Measurements from ENCODE around the gene MAB21L4. TPM values are rescaled to one million over a fixed set of nuclear protein-coding genes. Genes with fewer than 3 reads are reported as not detected.

MAB21L4 gene
- total and polyA plus RNA-seq, 2 donors (not counting 3 experiments of a cell fraction or from before 2014, with no cell fraction given) = not detected

DNA sequence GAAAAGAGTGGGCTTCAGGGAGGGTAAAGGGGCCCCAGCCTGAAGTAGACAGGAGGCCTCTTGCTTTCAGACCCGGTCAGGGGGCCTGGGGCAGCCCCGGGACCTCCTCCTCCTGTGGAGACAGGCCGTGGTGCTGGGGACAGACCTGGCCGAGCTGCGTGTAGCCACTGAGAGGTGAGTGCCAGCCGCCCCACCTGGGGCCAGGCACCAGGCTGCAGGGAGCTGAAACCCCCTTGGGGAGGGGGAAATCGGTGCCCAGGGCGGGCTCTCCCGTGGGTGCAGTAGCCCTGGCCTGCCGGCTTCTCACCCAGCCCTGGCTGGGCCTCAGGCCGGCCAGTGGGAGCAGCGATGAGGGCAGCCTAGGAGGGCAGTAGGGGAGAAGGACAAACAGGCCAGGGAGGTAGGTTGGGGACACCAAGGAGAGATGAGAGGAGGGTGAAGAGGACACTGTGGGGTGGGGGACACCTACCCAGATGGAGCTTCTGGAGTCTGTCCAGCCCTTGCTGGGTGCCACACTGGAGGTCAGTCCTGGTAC, 34.2 kb upstream of the MAB21L4 start:
- Histone ChIP-seq H3K9me3 (replicated peaks; ENCODE audit: control insufficient read depth, insufficient read depth, low read length) (no peaks in the 10 kb centered on the region), H3K4me3 (replicated peaks in 1 of 3; ENCODE audit: insufficient read depth in 1 of 3, low read depth in 1 of 3, low read length in 3 of 3) (no peak overlapping the region), H4K20me1 (replicated peaks; ENCODE audit: control insufficient read depth, extremely low read depth, insufficient read depth, low read length) (no peaks in the 10 kb centered on the region), H3K4me2 (ENCODE audit: insufficient read depth, low read length) (no peak overlapping the region), H3K27me3 (ENCODE audit: control insufficient read depth in 2 of 2, insufficient read depth in 2 of 2, low read length in 2 of 2) (no peaks in the 10 kb centered on the region), H3K9ac (replicated peaks; ENCODE audit: extremely low read depth, insufficient read depth, low read length) (no peak overlapping the region), H3K79me2 (ENCODE audit: control insufficient read depth, insufficient read depth, low read length) (no peaks in the 10 kb centered on the region), H3K9me1 (replicated peaks; ENCODE audit: control insufficient read depth, extremely low read depth, insufficient read depth, low read length) (no peaks in the 10 kb centered on the region), H2AFZ (ENCODE audit: low read depth, low read length) (no peak overlapping the region), H3K4me1 (ENCODE audit: control insufficient read depth, extremely low read depth, insufficient read depth, low read length) (no peaks in the 10 kb centered on the region), H3K36me3 (ENCODE audit: control insufficient read depth in 2 of 2, extremely low read depth in 1 of 2, insufficient read depth in 2 of 2, low read length in 2 of 2) (no peaks in the 10 kb centered on the region), H3K27ac (ENCODE audit: insufficient read depth, low read depth, low read length) (no peak overlapping the region)
- CTCF ChIA-PET = interaction anchor here (1.5 kb wide), 1 partner anchor 59 kb away, joined by 3 read pairs; no protein-coding TSS in a partner anchor
- TF ChIP-seq, protein P1, sequence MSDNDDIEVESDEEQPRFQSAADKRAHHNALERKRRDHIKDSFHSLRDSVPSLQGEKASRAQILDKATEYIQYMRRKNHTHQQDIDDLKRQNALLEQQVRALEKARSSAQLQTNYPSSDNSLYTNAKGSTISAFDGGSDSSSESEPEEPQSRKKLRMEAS (IDR thresholded peaks at IDR 0.05; ENCODE audit: insufficient read depth, insufficient read length) = no peak
- TF ChIP-seq EZH2 (IDR thresholded peaks at IDR 0.05; ENCODE audit: borderline replicate concordance, low read depth, low read length, severe bottlenecking) (no peak), GATA2 (IDR thresholded peaks at IDR 0.05; ENCODE audit: insufficient read depth, insufficient read length, low read depth, low read length) (no peak), JUN (IDR thresholded peaks at IDR 0.05; ENCODE audit: borderline replicate concordance, insufficient read depth, insufficient read length, low read depth) (no peak), FOS (IDR thresholded peaks at IDR 0.05; ENCODE audit: borderline replicate concordance, insufficient read depth, low read length) (no peak), POLR2AphosphoS5 (IDR thresholded peaks at IDR 0.05; ENCODE audit: insufficient read depth, low read depth, low read length) (no peak), POLR2A (IDR thresholded peaks at IDR 0.05; ENCODE audit: low read depth, low read length) (no peak), MYC (IDR thresholded peaks at IDR 0.05; ENCODE audit: low read depth, low read length) (no peak)
- TF ChIP-seq, protein P2, sequence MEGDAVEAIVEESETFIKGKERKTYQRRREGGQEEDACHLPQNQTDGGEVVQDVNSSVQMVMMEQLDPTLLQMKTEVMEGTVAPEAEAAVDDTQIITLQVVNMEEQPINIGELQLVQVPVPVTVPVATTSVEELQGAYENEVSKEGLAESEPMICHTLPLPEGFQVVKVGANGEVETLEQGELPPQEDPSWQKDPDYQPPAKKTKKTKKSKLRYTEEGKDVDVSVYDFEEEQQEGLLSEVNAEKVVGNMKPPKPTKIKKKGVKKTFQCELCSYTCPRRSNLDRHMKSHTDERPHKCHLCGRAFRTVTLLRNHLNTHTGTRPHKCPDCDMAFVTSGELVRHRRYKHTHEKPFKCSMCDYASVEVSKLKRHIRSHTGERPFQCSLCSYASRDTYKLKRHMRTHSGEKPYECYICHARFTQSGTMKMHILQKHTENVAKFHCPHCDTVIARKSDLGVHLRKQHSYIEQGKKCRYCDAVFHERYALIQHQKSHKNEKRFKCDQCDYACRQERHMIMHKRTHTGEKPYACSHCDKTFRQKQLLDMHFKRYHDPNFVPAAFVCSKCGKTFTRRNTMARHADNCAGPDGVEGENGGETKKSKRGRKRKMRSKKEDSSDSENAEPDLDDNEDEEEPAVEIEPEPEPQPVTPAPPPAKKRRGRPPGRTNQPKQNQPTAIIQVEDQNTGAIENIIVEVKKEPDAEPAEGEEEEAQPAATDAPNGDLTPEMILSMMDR (IDR thresholded peaks at IDR 0.05; ENCODE audit: extremely low read depth in 1 of 2, insufficient read depth in 1 of 2, low read depth in 1 of 2, low read length in 2 of 2) = no peak
- dilution Hi-C loops (cut with MboI; ENCODE audit: extremely low pct_ligation_motif_present, low sequenced_read_pairs) (no loop called here), intact Hi-C loops (cut with micrococcal nuclease) (no loop called here)
- FAIRE-seq (no peak), DNase-seq (ENCODE audit: low read depth, low spot score) (no peak)
- BruUV-seq (replicated peaks) = no TSS peak
- POLR2A ChIA-PET = no interaction called here

Measured in endothelial cell of umbilical vein (primary cell).